B cell (primary cell): ENCODE measurements around the gene MYO19. TPM values are rescaled to one million over a fixed set of nuclear protein-coding genes. Genes with fewer than 3 reads are reported as not detected.

ENCODE experiments used
- ATAC-seq: fragments of 200-7000 bp; cut with Tn5 transposase; one replicate; pipeline ENCODE4 v1.10.0; 2021; ENCODE audit warnings: low read depth, mild to moderate bottlenecking, moderate number of reproducible peaks, moderate library complexity
- CTCF ChIA-PET: fragments of 350-600 bp; sonication (Branson Sonifier 250); formaldehyde crosslinking; loops from one replicate; lab custom pipeline; 2021; ENCODE audit warnings: antibody characterized with exemption, inconsistent platforms; lab: Charles Lee
- POLR2A ChIA-PET: fragments of 350-600 bp; sonication (Branson Sonifier 250); formaldehyde crosslinking; loops from one replicate; lab custom pipeline; 2021; ENCODE audit warnings: antibody characterized with exemption; lab: Charles Lee
- DNase-seq: peaks from one replicate; pipeline ENCODE4 v3.0.0; 2013
- H2AFZ ChIP-seq: 2 replicates; pipeline ENCODE4 v1.6.1; 2012; ENCODE audit warnings: mild to moderate bottlenecking, low read depth, low read length; ENCODE audit not compliant: insufficient read depth, poor library complexity, severe bottlenecking
- H3K27ac ChIP-seq, 2 donors: 1 replicate in 1 of 2; 2 replicates in 1 of 2; pipeline ENCODE4 v1.5.1; 2012 to 2013; ENCODE audit warnings: low read length in 2 of 2, mild to moderate bottlenecking in 2 of 2, moderate library complexity in 1 of 2
- H3K27me3 ChIP-seq, 4 experiments: fragments of 200-600 bp in 1 of 4; sonication (generic) in 1 of 4; replicated peaks in 1 of 4; 1 replicate in 2 of 4; 2 replicates in 2 of 4; pipeline versions ENCODE4 v1.6.1 to v1.7.0; 2013 to 2016; ENCODE audit warnings: low read length in 3 of 4, mild to moderate bottlenecking in 2 of 4, mixed read lengths in 1 of 4, moderate library complexity in 1 of 4; ENCODE audit not compliant: insufficient read depth in 4 of 4, control insufficient read depth in 3 of 4; ENCODE audit errors: control extremely low read depth in 1 of 4
- H3K36me3 ChIP-seq, 2 experiments: replicated peaks in 1 of 2; 1 replicate in 1 of 2; 2 replicates in 1 of 2; pipeline versions ENCODE4 v1.6.1 to v1.7.1; 2013; ENCODE audit warnings: low read length in 1 of 2; ENCODE audit not compliant: insufficient read depth in 2 of 2, control insufficient read depth in 1 of 2; ENCODE audit errors: control extremely low read depth in 1 of 2, extremely low read depth in 1 of 2
- H3K4me1 ChIP-seq, 2 donors: fragments of 200-600 bp in 1 of 2; sonication (generic) in 1 of 2; 1 replicate in 1 of 2; 2 replicates in 1 of 2; pipeline versions ENCODE4 v1.5.1 to v1.6.1; 2013 to 2017; ENCODE audit warnings: low read length in 2 of 2; ENCODE audit not compliant: control insufficient read depth in 2 of 2, insufficient read depth in 2 of 2
- H3K4me2 ChIP-seq: replicated peaks from 2 replicates; pipeline ENCODE3; 2012; ENCODE audit warnings: mild to moderate bottlenecking, low read depth, low read length; ENCODE audit not compliant: poor library complexity, severe bottlenecking
- H3K4me3 ChIP-seq, 5 experiments: fragments of 200-600 bp in 1 of 5; sonication (generic) in 1 of 5; 1 replicate in 3 of 5; 2 replicates in 2 of 5; pipeline versions ENCODE4 v1.5.1 to v1.7.0; 2011 to 2016; ENCODE audit warnings: low read length in 4 of 5, mild to moderate bottlenecking in 4 of 5, low read depth in 2 of 5, control low read depth in 1 of 5, moderate library complexity in 1 of 5; ENCODE audit not compliant: insufficient read depth in 1 of 5; ENCODE audit errors: control extremely low read depth in 1 of 5, extremely low read depth in 1 of 5
- H3K79me2 ChIP-seq: fragments of 200-600 bp; sonication (generic); one replicate; pipeline ENCODE4 v1.6.0; 2016; ENCODE audit warnings: low read length; ENCODE audit not compliant: control insufficient read depth, insufficient read depth
- H3K9ac ChIP-seq: fragments of 200-600 bp; sonication (generic); 2 replicates; pipeline ENCODE4 v1.6.1; 2017; ENCODE audit warnings: mild to moderate bottlenecking, low read length, moderate library complexity
- H3K9me3 ChIP-seq, 3 donors: one replicate each; pipeline versions ENCODE4 v1.6.1 to v1.7.1; 2013; ENCODE audit warnings: low read length in 2 of 3; ENCODE audit not compliant: control insufficient read depth in 2 of 3, insufficient read depth in 1 of 3; ENCODE audit errors: control extremely low read depth in 1 of 3
- H4K20me1 ChIP-seq: 2 replicates; pipeline ENCODE4 v1.6.0; 2012; ENCODE audit warnings: mild to moderate bottlenecking, low read length; ENCODE audit not compliant: insufficient read depth, control insufficient read depth, poor library complexity, severe bottlenecking
- H3K27ac Mint-ChIP-seq: one replicate; pipeline ENCODE4 v1.8.0; 2021; ENCODE audit warnings: mixed read lengths
- H3K27me3 Mint-ChIP-seq: one replicate; pipeline ENCODE4 v1.8.0; 2021; ENCODE audit warnings: mixed read lengths
- H3K4me1 Mint-ChIP-seq: one replicate; pipeline ENCODE4 v1.8.0; 2021; ENCODE audit warnings: mixed read lengths
- H3K4me3 Mint-ChIP-seq: one replicate; pipeline ENCODE4 v1.8.0; 2021; ENCODE audit warnings: mixed read lengths
- H3K9me3 Mint-ChIP-seq: one replicate; pipeline ENCODE4 v1.8.0; 2022; ENCODE audit warnings: mixed read lengths; ENCODE audit not compliant: insufficient read depth
- CTCF ChIP-seq: fragments of 200-600 bp; IDR thresholded peaks from one replicate; pipeline ENCODE4 v1.8.0; 2022; ENCODE audit warnings: antibody characterized with exemption, mild to moderate bottlenecking
- EZH2 ChIP-seq: IDR thresholded peaks from 2 replicates; pipeline ENCODE4 v1.6.1; 2012; ENCODE audit warnings: borderline replicate concordance, low read depth, mild to moderate bottlenecking, moderate library complexity, low read length; ENCODE audit not compliant: insufficient read depth, poor library complexity, severe bottlenecking
- WGBS: methylation state at CpG from one replicate; pipeline ENCODE4 v1.1.5; 2013; ENCODE audit warnings: missing lambda C conversion rate; ENCODE audit not compliant: insufficient coverage; 5-methylcytosine and 5-hydroxymethylcytosine counted together
- intact Hi-C: fragments of 100-400 bp; cut with micrococcal nuclease; formaldehyde crosslinking; loops from one replicate; pipeline ENCODE4 v1.10.0; 2022
- polyA plus RNA-seq: library from polyadenylated mRNA; depleted of rRNA; stranded (reverse); fragments of >200 nt; gene quantifications from 2 replicates; pipeline ENCODE4 v1.2.3, GENCODE V29; 2012
- total RNA-seq, 2 donors: library from RNA; stranded (reverse); fragments of 120-200 nt in 1 of 2; gene quantifications; 1 replicate in 1 of 2; 2 replicates in 1 of 2; pipeline versions ENCODE4 v1.2.3 to v1.2.4, GENCODE V29; 2013 to 2022

Gene MYO19
- total and polyA plus RNA-seq, 2 donors (not counting 1 experiment from before 2014, with no cell fraction given): 65.7 to 88.7 TPM

DNA sequence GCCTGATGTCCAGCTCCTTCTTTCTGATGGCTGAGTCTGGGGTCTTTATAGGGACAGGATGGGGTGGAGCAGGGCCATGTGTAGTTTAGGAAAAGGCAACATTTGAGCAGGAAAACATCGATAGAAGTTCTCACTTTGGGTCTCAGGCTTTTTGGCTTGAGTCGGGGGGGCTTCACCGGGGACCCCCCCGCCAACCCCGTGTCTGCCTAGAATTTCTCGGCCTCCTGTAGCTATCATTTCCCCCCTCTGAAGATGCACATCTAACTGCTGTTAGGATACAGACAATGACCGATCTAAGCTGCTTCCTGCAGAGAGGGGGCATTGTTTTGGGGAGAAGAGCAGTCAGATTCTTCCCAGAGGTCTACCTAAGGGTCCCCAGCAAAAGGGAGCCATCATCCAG lies 64.9 kb downstream of the MYO19 start:
- ChIA-PET POLR2A (no interaction called here), CTCF (interaction anchor here (1.3 to 1.8 kb wide), 2 partner anchors 11 to 500 kb away, joined by 3 to 5 read pairs; no protein-coding TSS in a partner anchor)
- no peak overlapping the region for H3K4me2 ChIP-seq
- H3K9me3 Mint-ChIP-seq: no peaks in the 10 kb centered on the region
- no peak for TF ChIP-seq EZH2
- no peak for TF ChIP-seq CTCF
- H3K27me3 Mint-ChIP-seq: peaks cover 52% of the 10 kb centered on the region
- no peaks in the 10 kb centered on the region for H3K79me2 ChIP-seq
- H2AFZ ChIP-seq: no peak overlapping the region
- H3K4me1 ChIP-seq: peaks cover 12 to 13% of the 10 kb centered on the region in 2 donors
- no peaks in the 10 kb centered on the region for H3K36me3 ChIP-seq
- peaks cover 0 to 2% (median 0%) of the 10 kb centered on the region in 3 donors for H3K9me3 ChIP-seq
- 84% methylated on average over 6 of the region's 7 CpGs for WGBS
- peaks cover 14% of the 10 kb centered on the region for H3K4me1 Mint-ChIP-seq
- DNase-seq (no peak), ATAC-seq (no peak)
- intact Hi-C loops: no loop called here
- H3K27me3 ChIP-seq: peaks cover 0 to 46% (median 11%) of the 10 kb centered on the region in 4 experiments
- no peak overlapping the region for H3K4me3 Mint-ChIP-seq
- no peaks in the 10 kb centered on the region for H4K20me1 ChIP-seq
- H3K27ac Mint-ChIP-seq: no peak overlapping the region
- H3K27ac ChIP-seq: no peak overlapping the region
- H3K4me3 ChIP-seq: no peak overlapping the region
- H3K9ac ChIP-seq: no peak overlapping the region

DNA sequence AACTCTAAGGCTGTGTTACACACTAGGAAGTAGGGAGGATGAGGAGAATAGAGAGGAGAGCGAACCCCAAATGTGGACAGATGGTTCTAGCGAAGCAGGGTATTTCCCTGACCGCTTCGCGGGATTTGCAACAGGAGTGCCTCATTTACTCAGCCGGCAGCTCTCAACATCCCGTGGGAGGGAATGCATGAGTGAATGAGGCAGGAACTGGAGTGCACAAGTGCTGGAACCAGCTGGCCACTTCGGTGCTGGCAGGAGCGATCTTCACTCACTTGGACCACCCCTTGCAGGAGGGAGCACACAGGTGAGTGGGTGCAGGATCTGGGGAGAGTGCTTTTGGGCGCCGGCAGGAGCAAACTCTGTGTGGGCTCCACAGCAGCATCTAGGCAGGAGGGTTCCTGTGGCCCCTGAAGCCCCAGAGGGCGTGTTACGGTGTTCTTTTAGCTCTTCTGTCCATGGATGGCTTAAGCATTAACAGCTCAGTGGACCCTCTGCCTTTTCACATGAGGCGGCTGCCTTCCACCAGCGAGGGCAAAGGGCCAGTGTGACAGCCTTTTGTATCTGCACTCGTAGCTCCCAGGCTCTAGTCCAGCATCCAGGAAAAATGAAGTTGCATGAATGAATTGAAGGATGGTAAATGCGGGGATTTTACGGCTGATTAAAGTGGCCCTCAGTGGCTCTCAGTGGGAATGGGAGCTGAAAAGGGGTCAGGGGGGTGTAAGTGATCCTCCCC lies 65.6 kb downstream of the MYO19 start:
- H3K9me3 ChIP-seq: peaks cover 0 to 9% (median 0%) of the 10 kb centered on the region in 3 donors
- no peaks in the 10 kb centered on the region for H3K36me3 ChIP-seq
- intact Hi-C loops: no loop called here
- ChIA-PET POLR2A (no interaction called here), CTCF (interaction anchor here (1.3 to 1.8 kb wide), 2 partner anchors 12 to 500 kb away, joined by 3 to 5 read pairs; no protein-coding TSS in a partner anchor)
- H2AFZ ChIP-seq: no peak overlapping the region
- no peak overlapping the region for H3K27ac ChIP-seq
- Mint-ChIP-seq H3K4me1 (peaks cover 14% of the 10 kb centered on the region), H3K27me3 (peaks cover 48% of the 10 kb centered on the region), H3K4me3 (no peak overlapping the region), H3K27ac (no peak overlapping the region), H3K9me3 (no peaks in the 10 kb centered on the region)
- no peaks in the 10 kb centered on the region for H4K20me1 ChIP-seq
- no peak overlapping the region for H3K4me3 ChIP-seq
- no peak overlapping the region for H3K9ac ChIP-seq
- peaks cover 12 to 13% of the 10 kb centered on the region in 2 donors for H3K4me1 ChIP-seq
- DNase-seq (no peak), ATAC-seq (no peak)
- WGBS: 75% methylated on average over 18 of the region's 18 CpGs
- peaks cover 0 to 53% (median 11%) of the 10 kb centered on the region in 4 experiments for H3K27me3 ChIP-seq
- H3K79me2 ChIP-seq: no peaks in the 10 kb centered on the region
- no peak overlapping the region for H3K4me2 ChIP-seq
- TF ChIP-seq EZH2 (no peak), CTCF (no peak)
